ENCODE data around the gene NOTO.

DNA sequence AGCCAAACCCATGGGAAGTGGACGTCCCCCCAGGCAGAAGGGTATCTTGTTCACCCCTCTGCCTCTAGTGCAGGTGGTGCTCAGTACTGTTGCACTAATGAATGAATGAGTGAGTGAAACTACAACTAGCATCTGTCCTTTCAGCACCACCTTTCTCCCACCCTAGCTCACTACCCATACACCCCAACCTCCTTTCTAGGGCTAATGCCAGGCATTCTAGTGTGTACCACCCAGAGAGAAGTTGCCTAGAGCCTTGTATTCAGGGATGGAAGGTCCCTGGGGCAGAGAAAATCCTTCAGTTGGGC is 54.2 kb downstream of the NOTO start:
- no peak for TF ChIP-seq POLR2A (IDR thresholded peaks at IDR 0.05)
- no peak for TF ChIP-seq POLR2AphosphoS5 (IDR thresholded peaks at IDR 0.05)

Measured in sigmoid colon (tissue), 4 donors.